Measurements from ENCODE around the gene NET1. TPM values are rescaled to one million over a fixed set of nuclear protein-coding genes. Genes with fewer than 3 reads are reported as not detected.

NET1 gene
- polyA plus RNA-seq, 3 donors = 1.2 to 1.7 (median 1.4) TPM

DNA sequence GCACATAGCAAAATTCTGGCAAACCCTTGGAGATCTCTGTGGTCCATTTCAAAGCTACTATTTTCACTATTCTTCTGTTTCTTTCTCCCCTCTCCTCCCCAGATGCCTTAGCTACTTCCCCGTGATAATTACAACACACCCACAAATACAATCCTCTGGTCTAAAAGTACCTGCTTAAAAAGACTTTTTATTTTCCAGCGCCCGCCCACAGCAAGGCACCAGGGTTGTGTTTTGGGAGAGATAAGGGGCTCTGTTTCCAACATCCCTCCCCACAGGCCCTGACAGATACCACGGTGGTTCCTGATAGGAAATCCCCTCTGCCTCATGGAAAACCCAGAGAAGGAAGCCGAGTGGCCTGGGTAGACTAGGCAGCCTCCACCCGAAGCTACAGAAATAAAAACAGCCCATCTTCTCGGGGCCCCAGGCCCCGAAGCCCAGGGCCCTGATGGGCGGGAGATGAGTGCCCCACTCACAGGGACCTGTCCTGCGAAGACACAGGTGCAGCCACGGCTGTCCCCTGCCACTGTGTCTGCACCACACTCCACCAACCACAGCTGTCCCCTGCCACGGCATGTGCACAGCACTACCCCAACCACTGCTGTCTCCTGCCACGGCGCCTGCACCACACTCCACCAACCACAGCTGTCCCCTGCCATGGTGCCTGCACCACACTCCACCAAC is 67.3 kb downstream of the NET1 start:
- H3K27me3 ChIP-seq (ENCODE audit: control insufficient read depth in 2 of 2, insufficient read depth in 2 of 2, low read length in 2 of 2) = no peaks in the 10 kb centered on the region
- TF ChIP-seq, protein P1, sequence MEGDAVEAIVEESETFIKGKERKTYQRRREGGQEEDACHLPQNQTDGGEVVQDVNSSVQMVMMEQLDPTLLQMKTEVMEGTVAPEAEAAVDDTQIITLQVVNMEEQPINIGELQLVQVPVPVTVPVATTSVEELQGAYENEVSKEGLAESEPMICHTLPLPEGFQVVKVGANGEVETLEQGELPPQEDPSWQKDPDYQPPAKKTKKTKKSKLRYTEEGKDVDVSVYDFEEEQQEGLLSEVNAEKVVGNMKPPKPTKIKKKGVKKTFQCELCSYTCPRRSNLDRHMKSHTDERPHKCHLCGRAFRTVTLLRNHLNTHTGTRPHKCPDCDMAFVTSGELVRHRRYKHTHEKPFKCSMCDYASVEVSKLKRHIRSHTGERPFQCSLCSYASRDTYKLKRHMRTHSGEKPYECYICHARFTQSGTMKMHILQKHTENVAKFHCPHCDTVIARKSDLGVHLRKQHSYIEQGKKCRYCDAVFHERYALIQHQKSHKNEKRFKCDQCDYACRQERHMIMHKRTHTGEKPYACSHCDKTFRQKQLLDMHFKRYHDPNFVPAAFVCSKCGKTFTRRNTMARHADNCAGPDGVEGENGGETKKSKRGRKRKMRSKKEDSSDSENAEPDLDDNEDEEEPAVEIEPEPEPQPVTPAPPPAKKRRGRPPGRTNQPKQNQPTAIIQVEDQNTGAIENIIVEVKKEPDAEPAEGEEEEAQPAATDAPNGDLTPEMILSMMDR (IDR thresholded peaks at IDR 0.05) = no peak
- no peak overlapping the region for H2AFZ ChIP-seq (ENCODE audit: insufficient read depth, low read depth, low read length, poor library complexity, severe bottlenecking)
- no peak overlapping the region for H3K4me2 ChIP-seq (replicated peaks; ENCODE audit: extremely low read depth, low read length, poor library complexity, severe bottlenecking)
- peak in 1 of 3 donors; percentile 13 for DNase-seq
- no peaks in the 10 kb centered on the region for H4K20me1 ChIP-seq (ENCODE audit: insufficient read depth, low read length)
- H3K4me3 ChIP-seq (replicated peaks in 1 of 3; ENCODE audit: low read depth in 2 of 3, low read length in 3 of 3) = no peak overlapping the region
- peak overlapping the region in 1 of 2 donors; percentile 16 for H3K4me3 Mint-ChIP-seq
- H3K27me3 Mint-ChIP-seq (ENCODE audit: low read depth in 3 of 3) = peaks cover 5 to 11% (median 5%) of the 10 kb centered on the region in 3 donors
- H3K9ac ChIP-seq (ENCODE audit: insufficient read depth, low read length, poor library complexity, severe bottlenecking) = peak overlapping the region; percentile 8
- no peaks in the 10 kb centered on the region for H3K79me2 ChIP-seq (ENCODE audit: insufficient read depth, low read length)
- no peaks in the 10 kb centered on the region for H3K36me3 Mint-ChIP-seq
- H3K27ac ChIP-seq (ENCODE audit: low read depth in 1 of 2, low read length in 2 of 2) = no peak overlapping the region
- no peaks in the 10 kb centered on the region for H3K4me1 Mint-ChIP-seq
- H3K36me3 ChIP-seq (replicated peaks in 1 of 2; ENCODE audit: control insufficient read depth in 1 of 2, insufficient read depth in 2 of 2, low read length in 2 of 2) = no peaks in the 10 kb centered on the region
- H3K9me3 ChIP-seq (replicated peaks in 1 of 2; ENCODE audit: control insufficient read depth in 1 of 2, insufficient read depth in 1 of 2, low read length in 2 of 2) = no peaks in the 10 kb centered on the region
- H3K4me1 ChIP-seq (ENCODE audit: control insufficient read depth in 1 of 2, insufficient read depth in 2 of 2, low read length in 2 of 2) = no peaks in the 10 kb centered on the region
- WGBS (ENCODE audit: insufficient coverage) = 30% methylated on average over 8 of the region's 14 CpGs
- intact Hi-C loops (cut with micrococcal nuclease) = no loop called here
- H3K27ac Mint-ChIP-seq = peak overlapping the region in 2 of 7 donors; percentile 47 to 55
- H3K9me3 Mint-ChIP-seq = no peaks in the 10 kb centered on the region

DNA sequence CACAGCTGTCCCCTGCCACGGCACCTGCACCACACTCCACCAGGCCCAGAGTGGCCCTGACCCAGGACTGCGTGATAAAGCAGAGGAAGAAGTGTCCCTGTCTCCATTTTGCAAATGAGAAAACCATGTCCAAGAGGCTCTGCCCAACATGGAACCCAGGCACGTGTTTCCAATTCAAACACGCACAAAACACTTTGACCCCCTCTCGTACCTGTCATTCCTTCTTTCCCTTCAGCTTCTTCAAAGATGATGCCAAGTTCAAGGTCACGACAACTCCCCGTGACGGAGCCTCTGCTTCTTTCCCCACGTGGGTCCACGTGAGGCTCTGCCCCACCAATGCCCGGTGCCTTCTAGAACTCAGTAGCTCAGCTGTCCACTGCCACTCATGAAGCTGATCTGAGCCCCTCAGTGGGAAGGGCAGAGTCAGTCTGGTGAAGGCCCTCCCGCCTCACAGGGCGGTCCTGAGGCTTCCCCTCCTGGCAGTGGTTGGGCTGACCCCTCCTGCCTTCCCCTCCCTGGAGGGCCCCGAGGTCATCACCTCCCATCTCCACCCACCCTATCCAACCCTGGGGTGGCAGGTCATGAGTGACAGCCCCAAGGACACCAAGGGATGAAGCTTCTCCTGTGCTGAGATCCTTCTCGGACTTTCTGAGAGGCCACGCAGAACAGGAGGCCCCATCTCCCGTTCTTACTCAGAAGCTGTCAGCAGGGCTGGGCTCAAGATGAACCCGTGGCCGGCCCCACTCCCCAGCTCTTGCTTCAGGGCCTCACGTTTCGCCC is 68.0 kb downstream of the NET1 start:
- H3K4me3 ChIP-seq (replicated peaks in 1 of 3; ENCODE audit: low read depth in 2 of 3, low read length in 3 of 3) = no peak overlapping the region
- H3K27me3 ChIP-seq (ENCODE audit: control insufficient read depth in 2 of 2, insufficient read depth in 2 of 2, low read length in 2 of 2) = no peaks in the 10 kb centered on the region
- intact Hi-C loops (cut with micrococcal nuclease) = no loop called here
- H2AFZ ChIP-seq (ENCODE audit: insufficient read depth, low read depth, low read length, poor library complexity, severe bottlenecking) = no peak overlapping the region
- Mint-ChIP-seq H3K4me3 (peak overlapping the region in 1 of 2 donors; percentile 16), H3K36me3 (no peaks in the 10 kb centered on the region), H3K9me3 (peaks cover 0 to 2% (median 0%) of the 10 kb centered on the region in 7 donors), H3K27ac (peak overlapping the region in 2 of 7 donors; percentile 47 to 55), H3K4me1 (no peaks in the 10 kb centered on the region), H3K27me3 (ENCODE audit: low read depth in 3 of 3) (peaks cover 5 to 14% (median 5%) of the 10 kb centered on the region in 3 donors)
- H3K36me3 ChIP-seq (replicated peaks in 1 of 2; ENCODE audit: control insufficient read depth in 1 of 2, insufficient read depth in 2 of 2, low read length in 2 of 2) = no peaks in the 10 kb centered on the region
- no peaks in the 10 kb centered on the region for H4K20me1 ChIP-seq (ENCODE audit: insufficient read depth, low read length)
- TF ChIP-seq, protein P1 (IDR thresholded peaks at IDR 0.05) = no peak
- no peak for DNase-seq
- no peak overlapping the region for H3K4me2 ChIP-seq (replicated peaks; ENCODE audit: extremely low read depth, low read length, poor library complexity, severe bottlenecking)
- no peaks in the 10 kb centered on the region for H3K4me1 ChIP-seq (ENCODE audit: control insufficient read depth in 1 of 2, insufficient read depth in 2 of 2, low read length in 2 of 2)
- no peaks in the 10 kb centered on the region for H3K79me2 ChIP-seq (ENCODE audit: insufficient read depth, low read length)
- 91% methylated on average over 20 of the region's 21 CpGs for WGBS (ENCODE audit: insufficient coverage)
- H3K9me3 ChIP-seq (replicated peaks in 1 of 2; ENCODE audit: control insufficient read depth in 1 of 2, insufficient read depth in 1 of 2, low read length in 2 of 2) = no peaks in the 10 kb centered on the region
- peak overlapping the region; percentile 8 for H3K9ac ChIP-seq (ENCODE audit: insufficient read depth, low read length, poor library complexity, severe bottlenecking)
- no peak overlapping the region for H3K27ac ChIP-seq (ENCODE audit: low read depth in 1 of 2, low read length in 2 of 2)

All from CD14-positive monocyte (primary cell).